Stimulated activated CD4-positive, alpha-beta T cell treated with anti-CD3 and anti-CD28 coated beads, Interleukin-2, amount 100 ng/mL, for 4 hours (primary cell): ENCODE data around the gene KRT37.
"Not testable (repeated sequence)": the region's sequence is repeated elsewhere in the genome, so short reads cannot be mapped to it uniquely, and the experiment has no call there.

Experiments
- DNase-seq: peaks from one replicate; pipeline ENCODE4 v3.0.0-alpha.2; 2020; ENCODE audit warnings: low read depth

The KRT37 gene

GRCh38 chr17:41404024-41404671, 20.2 kb downstream of the KRT37 start:
- peak; percentile 19 for DNase-seq

- no peak for DNase-seq
These were observed 20.9 kb downstream of the KRT37 start for GRCh38 chr17:41403404-41404023.

- DNase-seq, result no peak
These were observed 22.2 kb downstream of the KRT37 start for GRCh38 chr17:41402161-41402560.

GRCh38 chr17:41396996-41397660, 27.3 kb downstream of the KRT37 start, which contains the start of gene KRT31:
KRT31 (minus strand) TSS chr17:41397608; CDS start chr17:41397539, 69 bp downstream.
- DNase-seq, result no peak

- no peak for DNase-seq
These were observed 28.0 kb downstream of the KRT37 start for GRCh38 chr17:41396340-41396739.

- no peak for DNase-seq
These were observed 28.8 kb downstream of the KRT37 start for GRCh38 chr17:41395611-41396010.

- DNase-seq, result not testable (repeated sequence)
These were observed 29.3 kb downstream of the KRT37 start for GRCh38 chr17:41395044-41395443.

- DNase-seq, result no peak
These were observed 30.0 kb downstream of the KRT37 start for GRCh38 chr17:41394254-41394996.

GRCh38 chr17:41393826-41394225, 30.6 kb downstream of the KRT37 start:
- no peak for DNase-seq

- no peak for DNase-seq
These were observed 31.1 kb downstream of the KRT37 start for GRCh38 chr17:41393294-41393693.

- DNase-seq, result no peak
These were observed 32.1 kb downstream of the KRT37 start for GRCh38 chr17:41392278-41392677.

- no peak for DNase-seq
These were observed 32.9 kb downstream of the KRT37 start for GRCh38 chr17:41391535-41391934.

- no peak for DNase-seq
These were observed 33.9 kb downstream of the KRT37 start for GRCh38 chr17:41390411-41390938.

GRCh38 chr17:41387670-41388069, 36.7 kb downstream of the KRT37 start:
- no peak for DNase-seq

GRCh38 chr17:41386227-41386626, 38.2 kb downstream of the KRT37 start:
- no peak for DNase-seq

GRCh38 chr17:41383690-41384089, 40.7 kb downstream of the KRT37 start:
- DNase-seq, result no peak

- no peak for DNase-seq
These were observed 42.0 kb downstream of the KRT37 start for GRCh38 chr17:41382394-41382793.

GRCh38 chr17:41381943-41382342, 42.4 kb downstream of the KRT37 start, which contains the start of gene KRT34:
KRT34 (minus strand) TSS chr17:41382306; CDS start chr17:41382246, 60 bp downstream.
- DNase-seq, result not testable (repeated sequence)

GRCh38 chr17:41380091-41380490, 44.3 kb downstream of the KRT37 start:
- DNase-seq, result not testable (repeated sequence)

GRCh38 chr17:41377546-41377945, 46.8 kb downstream of the KRT37 start:
- no peak for DNase-seq
